NT2/D1 (cell line): ENCODE measurements around the gene TREH.

Source experiments
- YY1 ChIP-seq: IDR thresholded peaks from 2 replicates; pipeline ENCODE4 v1.6.1; 2011; ENCODE audit not compliant: insufficient read length, insufficient read depth
- ZNF274 ChIP-seq: IDR thresholded peaks from 2 replicates; pipeline ENCODE4 v1.6.1; 2011; ENCODE audit warnings: mild to moderate bottlenecking, low read depth, low read length

DNA sequence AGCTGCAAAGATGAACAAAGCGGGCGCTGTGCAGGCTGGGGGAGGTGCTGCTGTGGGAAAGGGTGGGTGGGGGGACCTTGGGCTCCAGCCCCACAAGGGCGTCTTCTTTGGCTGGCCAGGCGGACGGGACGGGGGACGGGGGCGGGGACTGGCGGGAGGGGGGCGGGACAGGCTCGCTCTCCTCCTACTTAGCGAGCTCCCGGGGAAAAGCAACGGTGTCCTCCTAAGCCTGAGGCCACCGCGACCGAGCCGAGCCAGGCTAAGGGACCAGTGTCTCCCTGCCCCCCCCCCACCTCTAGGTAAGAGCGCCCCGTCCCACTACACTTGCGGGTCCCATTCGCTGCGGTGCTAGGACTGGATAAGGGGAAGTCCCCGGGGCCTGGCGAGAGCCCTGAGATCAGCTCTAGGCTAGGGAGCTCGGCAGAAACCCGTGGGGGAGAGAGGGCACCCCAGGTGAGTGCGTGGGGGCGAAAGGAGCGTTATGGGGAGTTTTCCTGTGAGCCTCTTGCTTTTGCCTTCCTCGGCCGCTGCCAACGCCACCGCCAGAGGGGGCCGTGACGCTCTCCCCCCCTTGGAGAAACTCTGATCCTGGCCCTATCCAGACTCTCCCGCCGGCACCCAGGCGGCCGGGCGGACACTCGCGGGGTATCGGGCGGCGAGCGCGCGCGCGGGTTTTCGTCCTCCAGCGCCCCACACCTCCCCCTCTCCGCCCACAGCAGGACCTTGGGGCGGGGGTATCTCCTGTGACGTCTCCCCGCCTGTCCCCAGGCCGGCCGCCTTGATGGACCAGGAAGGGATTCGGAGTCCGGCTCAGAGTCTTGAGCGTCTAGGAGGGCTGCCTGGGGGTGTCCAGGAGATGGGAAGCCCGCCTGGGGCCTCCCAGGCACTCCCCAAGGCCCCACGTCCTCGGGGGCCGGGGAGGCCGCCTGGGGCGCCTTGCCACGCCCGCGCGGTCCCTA lies 71.8 kb downstream of the TREH start, which contains the start of gene PHLDB1:
- TF ChIP-seq YY1 (no peak), ZNF274 (no peak)
